ENCODE measurements around the gene RNF157.

GRCh38 chr17:76138896-76139752, 101.2 kb downstream of the RNF157 start:
- TF ChIP-seq CTCF (IDR thresholded peaks at IDR 0.05; ENCODE audit: low read depth, low read length, poor library complexity, severe bottlenecking): no peak
- TF ChIP-seq EZH2phosphoT487 (IDR thresholded peaks at IDR 0.05; ENCODE audit: borderline replicate concordance, low read length): no peak

Data from DOHH2 (cell line).